Measurements from ENCODE around the gene PCNX1.

DNA sequence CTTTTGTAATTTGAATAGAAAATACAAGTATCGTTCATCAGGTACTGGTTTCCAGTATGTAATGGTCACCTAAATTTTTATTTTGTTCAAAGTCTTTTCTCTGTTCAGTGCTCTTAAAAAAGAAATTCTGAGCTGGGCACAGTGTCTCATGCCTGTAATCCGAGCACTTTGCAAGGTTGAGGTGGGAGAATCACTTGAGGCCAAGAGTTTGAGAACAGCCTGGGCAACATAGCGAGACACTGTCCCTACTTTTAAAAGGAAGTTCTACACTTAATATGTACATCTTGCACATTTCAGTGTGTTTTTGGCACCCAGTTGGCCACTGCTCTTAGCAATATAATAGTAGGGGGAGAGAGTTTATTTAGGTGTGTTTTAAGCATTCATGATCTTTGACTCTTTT, 27.9 kb downstream of the PCNX1 start:
- no peak for TF ChIP-seq EP300 (IDR thresholded peaks at IDR 0.05)
- TF ChIP-seq, protein P1, sequence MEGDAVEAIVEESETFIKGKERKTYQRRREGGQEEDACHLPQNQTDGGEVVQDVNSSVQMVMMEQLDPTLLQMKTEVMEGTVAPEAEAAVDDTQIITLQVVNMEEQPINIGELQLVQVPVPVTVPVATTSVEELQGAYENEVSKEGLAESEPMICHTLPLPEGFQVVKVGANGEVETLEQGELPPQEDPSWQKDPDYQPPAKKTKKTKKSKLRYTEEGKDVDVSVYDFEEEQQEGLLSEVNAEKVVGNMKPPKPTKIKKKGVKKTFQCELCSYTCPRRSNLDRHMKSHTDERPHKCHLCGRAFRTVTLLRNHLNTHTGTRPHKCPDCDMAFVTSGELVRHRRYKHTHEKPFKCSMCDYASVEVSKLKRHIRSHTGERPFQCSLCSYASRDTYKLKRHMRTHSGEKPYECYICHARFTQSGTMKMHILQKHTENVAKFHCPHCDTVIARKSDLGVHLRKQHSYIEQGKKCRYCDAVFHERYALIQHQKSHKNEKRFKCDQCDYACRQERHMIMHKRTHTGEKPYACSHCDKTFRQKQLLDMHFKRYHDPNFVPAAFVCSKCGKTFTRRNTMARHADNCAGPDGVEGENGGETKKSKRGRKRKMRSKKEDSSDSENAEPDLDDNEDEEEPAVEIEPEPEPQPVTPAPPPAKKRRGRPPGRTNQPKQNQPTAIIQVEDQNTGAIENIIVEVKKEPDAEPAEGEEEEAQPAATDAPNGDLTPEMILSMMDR (IDR thresholded peaks at IDR 0.05): no peak
- no peak for TF ChIP-seq POLR2A (IDR thresholded peaks at IDR 0.05)
- no peak for TF ChIP-seq POLR2AphosphoS5 (IDR thresholded peaks at IDR 0.05)
